A673 (cell line): ENCODE data around the gene FRMD5. TPM values are rescaled to one million over a fixed set of nuclear protein-coding genes. Genes with fewer than 3 reads are reported as not detected.

ENCODE experiments used
- BruUV-seq: library from RNA; stranded (reverse); fragments of 400-500 nt; replicated peaks from 2 replicates; lab custom pipeline; 2021; lab: Mats Ljungman, UMichigan
- CTCF ChIA-PET: fragments of 300-600 bp; sonication (Branson Sonifier 250); formaldehyde crosslinking; loops from one replicate; lab custom pipeline; 2022; ENCODE audit warnings: antibody characterized with exemption; lab: Charles Lee
- POLR2A ChIA-PET: fragments of 300-600 bp; sonication (Branson Sonifier 250); formaldehyde crosslinking; loops from one replicate; lab custom pipeline; 2022; ENCODE audit warnings: antibody characterized with exemption; ENCODE audit not compliant: low non-redundant PET; lab: Charles Lee
- DNase-seq: peaks from one replicate; pipeline ENCODE4 v3.0.0-alpha.2; 2015; ENCODE audit warnings: low spot score
- H3K27ac ChIP-seq: fragments of 200-600 bp; sonication (generic); 2 replicates; pipeline ENCODE4 v1.5.1; 2016; ENCODE audit warnings: mixed run types, low read depth, mild to moderate bottlenecking, mixed read lengths, antibody characterized with exemption, low read length; ENCODE audit not compliant: poor library complexity, severe bottlenecking
- H3K27me3 ChIP-seq: fragments of 200-600 bp; sonication (generic); replicated peaks from 2 replicates; pipeline ENCODE4 v1.6.1; 2017; ENCODE audit warnings: mixed run types, low read depth, mild to moderate bottlenecking, mixed read lengths, antibody characterized with exemption, low read length; ENCODE audit not compliant: insufficient read depth, poor library complexity
- H3K36me3 ChIP-seq: fragments of 200-600 bp; sonication (generic); 2 replicates; pipeline ENCODE4 v1.6.1; 2016; ENCODE audit warnings: mixed run types, mild to moderate bottlenecking, mixed read lengths, antibody characterized with exemption, low read length; ENCODE audit not compliant: insufficient read depth, poor library complexity, severe bottlenecking
- H3K4me1 ChIP-seq: fragments of 200-600 bp; sonication (generic); 2 replicates; pipeline ENCODE4 v1.6.1; 2017; ENCODE audit warnings: mixed run types, mild to moderate bottlenecking, mixed read lengths, antibody characterized with exemption, low read length; ENCODE audit not compliant: insufficient read depth, poor library complexity, severe bottlenecking
- H3K4me3 ChIP-seq: fragments of 200-600 bp; sonication (generic); 2 replicates; pipeline ENCODE4 v1.5.1; 2016; ENCODE audit warnings: low read depth, mixed run types, mild to moderate bottlenecking, mixed read lengths, low read length; ENCODE audit not compliant: poor library complexity, severe bottlenecking
- H3K9me3 ChIP-seq: fragments of 200-600 bp; sonication (generic); 2 replicates; pipeline ENCODE4 v1.6.1; 2016; ENCODE audit warnings: mixed run types, low read depth, mild to moderate bottlenecking, mixed read lengths, antibody characterized with exemption, low read length; ENCODE audit not compliant: poor library complexity, severe bottlenecking
- CTCF ChIP-seq: fragments of 300-800, 200-600 bp; sonication (generic); conservative IDR thresholded peaks from 2 replicates; pipeline ENCODE4 v1.5.1; 2017; ENCODE audit warnings: low read depth, mild to moderate bottlenecking, antibody characterized with exemption, low read length, moderate library complexity, mixed read lengths
- EZH2 ChIP-seq: fragments of 200-600 bp; sonication (generic); IDR thresholded peaks from 2 replicates; pipeline ENCODE4 v1.6.1; 2017; ENCODE audit warnings: borderline replicate concordance, low read depth, mild to moderate bottlenecking, mixed read lengths, antibody characterized with exemption, low read length; ENCODE audit not compliant: poor library complexity, severe bottlenecking
- intact Hi-C: fragments of 100-400 bp; cut with micrococcal nuclease; formaldehyde crosslinking; loops from one replicate; pipeline ENCODE4 v1.10.0; 2022; ENCODE audit not compliant: unreplicated experiment
- total RNA-seq: library from RNA; stranded (reverse); gene quantifications from 2 replicates; pipeline ENCODE4 v1.2.3, GENCODE V29; 2021

Gene FRMD5
- total RNA-seq, 1 experiment from 2014 or later = 2.6 TPM

- TF ChIP-seq EZH2 = no peak
- TF ChIP-seq CTCF = no peak
- DNase-seq = no peak
- Histone ChIP-seq H3K27ac (peak overlapping the region; percentile 1), H3K9me3 (no peaks in the 10 kb centered on the region), H3K4me1 (peaks cover 17% of the 10 kb centered on the region), H3K36me3 (no peaks in the 10 kb centered on the region), H3K4me3 (no peak overlapping the region), H3K27me3 (no peaks in the 10 kb centered on the region)
- ChIA-PET CTCF (no interaction called here), POLR2A (no interaction called here)
- intact Hi-C loops = no loop called here
- no TSS peak for BruUV-seq
These were observed 112.4 kb downstream of the FRMD5 start for GRCh38 chr15:44082558-44083157.

- Histone ChIP-seq H3K27ac (no peak overlapping the region), H3K4me1 (peaks cover 17% of the 10 kb centered on the region), H3K4me3 (no peak overlapping the region), H3K27me3 (no peaks in the 10 kb centered on the region), H3K36me3 (no peaks in the 10 kb centered on the region), H3K9me3 (no peaks in the 10 kb centered on the region)
- ChIA-PET POLR2A (no interaction called here), CTCF (no interaction called here)
- intact Hi-C loops = no loop called here
- no TSS peak for BruUV-seq
- no peak for TF ChIP-seq CTCF
- no peak for TF ChIP-seq EZH2
- DNase-seq = no peak
These were observed 113.8 kb downstream of the FRMD5 start for GRCh38 chr15:44081026-44082013.

- H3K4me1 ChIP-seq = no peaks in the 10 kb centered on the region
- no peaks in the 10 kb centered on the region for H3K36me3 ChIP-seq
- H3K27ac ChIP-seq = no peak overlapping the region
- H3K4me3 ChIP-seq = no peak overlapping the region
- BruUV-seq = no TSS peak
- H3K27me3 ChIP-seq = no peaks in the 10 kb centered on the region
- ChIA-PET POLR2A (no interaction called here), CTCF (no interaction called here)
- intact Hi-C loops = no loop called here
- no peak for DNase-seq
- H3K9me3 ChIP-seq = no peaks in the 10 kb centered on the region
- TF ChIP-seq EZH2 (no peak), CTCF (no peak)
These were observed 119.5 kb downstream of the FRMD5 start for GRCh38 chr15:44075535-44075934.
